Loucy (cell line): ENCODE data around the gene SPINT1.

Experiments used
- EZH2phosphoT487 ChIP-seq: fragments of 200-600 bp; IDR thresholded peaks from 2 replicates; pipeline ENCODE4 v1.6.1; 2018; ENCODE audit warnings: antibody characterized with exemption, mild to moderate bottlenecking, moderate library complexity, borderline replicate concordance
- TF ChIP-seq, protein P1 (sequence below): fragments of 200-600 bp; sonication (generic); conservative IDR thresholded peaks from 2 replicates; pipeline ENCODE4 v1.5.1; 2014; ENCODE audit warnings: mild to moderate bottlenecking, antibody characterized with exemption, low read length

DNA sequence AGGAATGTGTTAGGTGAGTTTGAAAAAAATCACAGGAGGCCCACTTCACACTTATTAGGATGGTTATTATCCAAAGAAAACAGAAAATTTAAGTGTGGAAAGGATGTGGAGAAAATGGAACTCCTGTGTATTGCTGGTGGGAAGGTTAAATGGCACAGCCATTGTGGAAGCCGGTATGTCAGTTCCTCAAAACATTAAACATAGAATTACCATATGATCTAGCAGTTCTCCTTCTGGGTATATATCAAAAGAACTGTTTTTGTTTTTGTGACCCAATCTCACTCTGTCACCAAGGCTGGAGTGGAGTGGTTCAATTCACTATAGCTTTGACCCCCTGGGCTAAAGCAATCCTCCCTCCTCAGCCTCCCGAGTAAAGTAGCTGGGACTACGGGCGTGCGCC is 47.3 kb upstream of the SPINT1 start:
- TF ChIP-seq, protein P1, sequence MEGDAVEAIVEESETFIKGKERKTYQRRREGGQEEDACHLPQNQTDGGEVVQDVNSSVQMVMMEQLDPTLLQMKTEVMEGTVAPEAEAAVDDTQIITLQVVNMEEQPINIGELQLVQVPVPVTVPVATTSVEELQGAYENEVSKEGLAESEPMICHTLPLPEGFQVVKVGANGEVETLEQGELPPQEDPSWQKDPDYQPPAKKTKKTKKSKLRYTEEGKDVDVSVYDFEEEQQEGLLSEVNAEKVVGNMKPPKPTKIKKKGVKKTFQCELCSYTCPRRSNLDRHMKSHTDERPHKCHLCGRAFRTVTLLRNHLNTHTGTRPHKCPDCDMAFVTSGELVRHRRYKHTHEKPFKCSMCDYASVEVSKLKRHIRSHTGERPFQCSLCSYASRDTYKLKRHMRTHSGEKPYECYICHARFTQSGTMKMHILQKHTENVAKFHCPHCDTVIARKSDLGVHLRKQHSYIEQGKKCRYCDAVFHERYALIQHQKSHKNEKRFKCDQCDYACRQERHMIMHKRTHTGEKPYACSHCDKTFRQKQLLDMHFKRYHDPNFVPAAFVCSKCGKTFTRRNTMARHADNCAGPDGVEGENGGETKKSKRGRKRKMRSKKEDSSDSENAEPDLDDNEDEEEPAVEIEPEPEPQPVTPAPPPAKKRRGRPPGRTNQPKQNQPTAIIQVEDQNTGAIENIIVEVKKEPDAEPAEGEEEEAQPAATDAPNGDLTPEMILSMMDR, result no peak
- TF ChIP-seq EZH2phosphoT487, result no peak
